MCF 10A (cell line): ENCODE measurements around the gene SH3RF1. TPM values are rescaled to one million over a fixed set of nuclear protein-coding genes. Genes with fewer than 3 reads are reported as not detected.

Experiments used
- BruUV-seq: library from RNA; stranded (reverse); fragments of 400-500 nt; replicated peaks from 2 replicates; lab custom pipeline; 2021; lab: Mats Ljungman, UMichigan
- CTCF ChIA-PET: fragments of 300-600 bp; sonication (Branson Sonifier 250); formaldehyde crosslinking; extraction: SDS; loops from one replicate; lab custom pipeline; 2021; ENCODE audit warnings: antibody characterized with exemption, inconsistent platforms; lab: Yijun Ruan, JAX
- POLR2A ChIA-PET: fragments of 300-600, 350-650 bp; sonication (Branson Sonifier 250); formaldehyde crosslinking; extraction: SDS; loops from one replicate; lab custom pipeline; 2020; ENCODE audit warnings: antibody characterized with exemption, inconsistent platforms; lab: Yijun Ruan, JAX
- DNase-seq: peaks from one replicate; pipeline ENCODE4 v3.0.0-alpha.2; 2018; ENCODE audit not compliant: unreplicated experiment
- H3K27ac Mint-ChIP-seq: one replicate; pipeline ENCODE4 v1.8.0; 2022; ENCODE audit warnings: mild to moderate bottlenecking, low read depth, mixed read lengths; ENCODE audit not compliant: unreplicated experiment
- H3K27me3 Mint-ChIP-seq: one replicate; pipeline ENCODE4 v1.8.0; 2022; ENCODE audit warnings: mixed read lengths; ENCODE audit not compliant: insufficient read depth, unreplicated experiment
- H3K36me3 Mint-ChIP-seq: one replicate; pipeline ENCODE4 v1.8.0; 2022; ENCODE audit warnings: mild to moderate bottlenecking, moderate library complexity, mixed read lengths; ENCODE audit not compliant: insufficient read depth, unreplicated experiment
- H3K4me1 Mint-ChIP-seq: one replicate; pipeline ENCODE4 v1.8.0; 2022; ENCODE audit warnings: mixed read lengths; ENCODE audit not compliant: insufficient read depth, unreplicated experiment
- H3K4me3 Mint-ChIP-seq: one replicate; pipeline ENCODE4 v1.8.0; 2022; ENCODE audit warnings: mild to moderate bottlenecking, moderate library complexity, mixed read lengths; ENCODE audit not compliant: unreplicated experiment
- H3K9me3 Mint-ChIP-seq: one replicate; pipeline ENCODE4 v1.8.0; 2022; ENCODE audit warnings: mixed read lengths; ENCODE audit not compliant: unreplicated experiment
- CTCF ChIP-seq: fragments of 200-600 bp; IDR thresholded peaks from one replicate; pipeline ENCODE4 v1.8.0; 2022; ENCODE audit warnings: antibody characterized with exemption, mild to moderate bottlenecking; ENCODE audit not compliant: unreplicated experiment
- intact Hi-C: fragments of 100-400 bp; cut with micrococcal nuclease; formaldehyde crosslinking; loops from 2 replicates; pipeline ENCODE4 v1.14.1; 2022
- total RNA-seq: library from RNA; stranded (reverse); gene quantifications from 2 replicates; pipeline ENCODE4 v1.2.3, GENCODE V29; 2022

Gene SH3RF1
- total RNA-seq, 1 experiment from 2014 or later, result 17.4 TPM

GRCh38 chr4:169202878-169203277, 67.9 kb downstream of the SH3RF1 start:
- H3K36me3 Mint-ChIP-seq, result no peaks in the 10 kb centered on the region
- no peak for TF ChIP-seq CTCF
- CTCF ChIA-PET, result no interaction called here
- H3K27me3 Mint-ChIP-seq, result no peaks in the 10 kb centered on the region
- no peak for DNase-seq
- no peaks in the 10 kb centered on the region for H3K9me3 Mint-ChIP-seq
- H3K4me3 Mint-ChIP-seq, result no peak overlapping the region
- no peak overlapping the region for H3K27ac Mint-ChIP-seq
- POLR2A ChIA-PET, result interaction anchor here (1.6 to 2.0 kb wide), 2 partner anchors 26 to 67 kb away, joined by 3 to 10 read pairs; no protein-coding TSS in a partner anchor
- peaks cover 18% of the 10 kb centered on the region for H3K4me1 Mint-ChIP-seq
- intact Hi-C loops, result no loop called here
- BruUV-seq, result no TSS peak

- H3K4me1 Mint-ChIP-seq, result peaks cover 18% of the 10 kb centered on the region
- no peak overlapping the region for H3K4me3 Mint-ChIP-seq
- no peak for DNase-seq
- H3K36me3 Mint-ChIP-seq, result no peaks in the 10 kb centered on the region
- no peaks in the 10 kb centered on the region for H3K27me3 Mint-ChIP-seq
- no peak for TF ChIP-seq CTCF
- H3K27ac Mint-ChIP-seq, result no peak overlapping the region
- H3K9me3 Mint-ChIP-seq, result no peaks in the 10 kb centered on the region
- intact Hi-C loops, result no loop called here
- POLR2A ChIA-PET, result interaction anchor here (1.6 to 2.0 kb wide), 2 partner anchors 26 to 68 kb away, joined by 3 to 10 read pairs; no protein-coding TSS in a partner anchor
- no TSS peak for BruUV-seq
- CTCF ChIA-PET, result no interaction called here
Measured at GRCh38 chr4:169202145-169202699, 68.5 kb downstream of the SH3RF1 start.

GRCh38 chr4:169201222-169202144, 69.3 kb downstream of the SH3RF1 start:
- H3K27me3 Mint-ChIP-seq, result no peaks in the 10 kb centered on the region
- H3K27ac Mint-ChIP-seq, result no peak overlapping the region
- no peak overlapping the region for H3K4me3 Mint-ChIP-seq
- intact Hi-C loops, result no loop called here
- no peak for TF ChIP-seq CTCF
- H3K4me1 Mint-ChIP-seq, result peaks cover 18% of the 10 kb centered on the region
- H3K36me3 Mint-ChIP-seq, result no peaks in the 10 kb centered on the region
- H3K9me3 Mint-ChIP-seq, result no peaks in the 10 kb centered on the region
- DNase-seq, result no peak
- BruUV-seq, result no TSS peak
- CTCF ChIA-PET, result interaction anchor here (1.3 kb wide), 1 partner anchor 284 kb away, joined by 4 read pairs; no protein-coding TSS in a partner anchor
- POLR2A ChIA-PET, result interaction anchor here (1.0 kb wide), 1 partner anchor 69 kb away, joined by 3 read pairs; no protein-coding TSS in a partner anchor

DNA sequence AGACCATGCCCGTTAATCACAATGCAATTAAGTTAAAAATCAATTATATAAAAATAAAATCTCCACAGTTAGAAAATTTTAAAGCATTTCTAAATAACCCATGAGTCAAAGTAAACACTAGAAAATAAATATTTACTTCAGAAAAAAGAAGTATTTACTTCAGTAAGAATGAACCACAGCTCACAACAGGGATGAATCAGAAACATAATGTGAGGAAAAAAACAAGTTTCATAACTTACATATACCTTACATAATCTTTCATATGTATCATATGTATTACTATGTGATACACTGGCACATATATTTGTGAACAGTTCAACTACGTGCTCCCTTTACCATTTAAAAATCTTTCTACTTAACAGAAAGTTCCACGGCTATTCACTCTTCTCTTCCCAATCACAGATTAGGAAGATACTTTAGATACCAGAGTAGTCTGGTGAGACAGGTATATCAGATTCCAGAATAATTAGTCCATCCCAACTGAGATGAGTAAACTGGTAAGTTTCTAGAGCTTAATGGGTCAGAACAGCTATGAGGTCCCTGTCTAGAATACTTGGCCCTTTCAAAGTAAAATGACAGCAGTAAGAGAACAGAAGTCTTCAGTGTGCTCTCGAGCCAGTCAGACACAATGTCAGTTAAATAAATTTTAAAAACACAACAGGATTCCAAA, 70.3 kb downstream of the SH3RF1 start:
- H3K27me3 Mint-ChIP-seq, result no peaks in the 10 kb centered on the region
- H3K9me3 Mint-ChIP-seq, result no peaks in the 10 kb centered on the region
- CTCF ChIA-PET, result interaction anchor here (1.3 kb wide), 1 partner anchor 285 kb away, joined by 4 read pairs; no protein-coding TSS in a partner anchor
- intact Hi-C loops, result no loop called here
- POLR2A ChIA-PET, result interaction anchor here (0.5 to 1.0 kb wide), 2 partner anchors 70 to 76 kb away, joined by 3 to 4 read pairs; no protein-coding TSS in a partner anchor
- H3K4me1 Mint-ChIP-seq, result peaks cover 18% of the 10 kb centered on the region
- no TSS peak for BruUV-seq
- H3K4me3 Mint-ChIP-seq, result no peak overlapping the region
- no peak overlapping the region for H3K27ac Mint-ChIP-seq
- TF ChIP-seq CTCF, result no peak
- no peaks in the 10 kb centered on the region for H3K36me3 Mint-ChIP-seq
- DNase-seq, result no peak
